BE2C (cell line): ENCODE data around the gene ATXN7L1.
A peak's percentile ranks its signal among the peaks of the same experiment; 100 is the strongest.

Experiments used
- DNase-seq: peaks from one replicate; pipeline ENCODE4 v3.0.0-alpha.2; 2020
- H3K27me3 ChIP-seq: fragments of 250-450 bp; sonication (Bioruptor Pico); 2 replicates; pipeline ENCODE4 v1.5.1; 2020; ENCODE audit warnings: mild to moderate bottlenecking
- H3K36me3 ChIP-seq: fragments of 250-450 bp; sonication (Bioruptor Pico); 2 replicates; pipeline ENCODE4 v1.5.1; 2020; ENCODE audit warnings: mild to moderate bottlenecking
- H3K4me1 ChIP-seq: fragments of 250-450 bp; sonication (Bioruptor Pico); 2 replicates; pipeline ENCODE4 v1.5.1; 2020
- H3K4me3 ChIP-seq: 2 replicates; pipeline ENCODE4 v1.5.1; 2011; ENCODE audit warnings: low read depth, low read length
- H3K9me3 ChIP-seq: fragments of 250-450 bp; sonication (Bioruptor Pico); 2 replicates; pipeline ENCODE4 v1.5.1; 2020
- TF ChIP-seq, protein P1 (sequence below): IDR thresholded peaks from 2 replicates; pipeline ENCODE4 v1.5.1; 2012; ENCODE audit warnings: mild to moderate bottlenecking, low read depth, low read length

Gene ATXN7L1

GRCh38 chr7:105677817-105678573, 198.4 kb downstream of the ATXN7L1 start:
- H3K27me3 ChIP-seq: no peaks in the 10 kb centered on the region
- peaks cover 34% of the 10 kb centered on the region for H3K4me1 ChIP-seq
- H3K9me3 ChIP-seq: no peaks in the 10 kb centered on the region
- H3K4me3 ChIP-seq: no peak overlapping the region
- no peak for DNase-seq
- TF ChIP-seq, protein P1, sequence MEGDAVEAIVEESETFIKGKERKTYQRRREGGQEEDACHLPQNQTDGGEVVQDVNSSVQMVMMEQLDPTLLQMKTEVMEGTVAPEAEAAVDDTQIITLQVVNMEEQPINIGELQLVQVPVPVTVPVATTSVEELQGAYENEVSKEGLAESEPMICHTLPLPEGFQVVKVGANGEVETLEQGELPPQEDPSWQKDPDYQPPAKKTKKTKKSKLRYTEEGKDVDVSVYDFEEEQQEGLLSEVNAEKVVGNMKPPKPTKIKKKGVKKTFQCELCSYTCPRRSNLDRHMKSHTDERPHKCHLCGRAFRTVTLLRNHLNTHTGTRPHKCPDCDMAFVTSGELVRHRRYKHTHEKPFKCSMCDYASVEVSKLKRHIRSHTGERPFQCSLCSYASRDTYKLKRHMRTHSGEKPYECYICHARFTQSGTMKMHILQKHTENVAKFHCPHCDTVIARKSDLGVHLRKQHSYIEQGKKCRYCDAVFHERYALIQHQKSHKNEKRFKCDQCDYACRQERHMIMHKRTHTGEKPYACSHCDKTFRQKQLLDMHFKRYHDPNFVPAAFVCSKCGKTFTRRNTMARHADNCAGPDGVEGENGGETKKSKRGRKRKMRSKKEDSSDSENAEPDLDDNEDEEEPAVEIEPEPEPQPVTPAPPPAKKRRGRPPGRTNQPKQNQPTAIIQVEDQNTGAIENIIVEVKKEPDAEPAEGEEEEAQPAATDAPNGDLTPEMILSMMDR: no peak
- H3K36me3 ChIP-seq: no peaks in the 10 kb centered on the region

DNA sequence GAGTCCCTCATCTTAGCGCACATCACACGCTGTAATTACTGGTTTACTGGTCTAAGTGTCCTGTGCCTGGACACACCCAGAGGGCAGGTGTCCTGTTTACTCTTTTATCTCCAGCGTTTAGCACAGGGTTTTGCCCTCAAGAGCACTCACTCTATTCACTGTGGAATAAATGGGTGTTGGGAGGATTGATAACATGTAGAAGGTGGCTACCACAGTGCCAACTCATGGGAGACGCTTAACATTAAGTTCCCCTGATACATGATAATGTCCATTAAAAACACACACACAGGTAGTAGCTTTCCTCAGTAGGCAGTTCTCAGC, 199.0 kb downstream of the ATXN7L1 start:
- Histone ChIP-seq H3K36me3 (no peaks in the 10 kb centered on the region), H3K4me3 (no peak overlapping the region), H3K4me1 (peaks cover 36% of the 10 kb centered on the region), H3K9me3 (no peaks in the 10 kb centered on the region), H3K27me3 (no peaks in the 10 kb centered on the region)
- DNase-seq: no peak
- TF ChIP-seq, protein P1: no peak

DNA sequence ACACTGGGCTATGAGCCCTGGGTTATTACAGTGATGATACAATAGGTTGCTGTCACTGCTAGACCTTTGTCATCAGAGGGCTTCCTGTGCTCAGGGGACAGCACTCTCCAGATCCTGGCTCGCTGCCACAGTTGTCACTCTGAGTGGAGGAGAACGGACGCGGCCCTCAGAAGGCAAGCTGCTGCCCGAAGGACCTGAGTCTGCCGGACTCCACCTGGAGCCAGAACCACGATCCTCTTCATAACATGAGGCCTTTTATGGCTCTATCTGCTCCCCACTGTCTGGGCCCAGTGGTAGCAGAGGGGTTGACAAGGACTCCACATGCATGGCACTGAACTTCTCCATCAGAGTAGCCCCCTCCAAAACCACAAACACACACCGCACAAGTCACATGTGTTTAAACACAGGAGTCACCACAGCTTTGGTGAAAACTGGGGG, 200.4 kb downstream of the ATXN7L1 start:
- H3K9me3 ChIP-seq: no peaks in the 10 kb centered on the region
- H3K36me3 ChIP-seq: no peaks in the 10 kb centered on the region
- H3K4me1 ChIP-seq: peaks cover 34% of the 10 kb centered on the region
- no peaks in the 10 kb centered on the region for H3K27me3 ChIP-seq
- peak; percentile 59 for DNase-seq
- TF ChIP-seq, protein P1: no peak
- no peak overlapping the region for H3K4me3 ChIP-seq

DNA sequence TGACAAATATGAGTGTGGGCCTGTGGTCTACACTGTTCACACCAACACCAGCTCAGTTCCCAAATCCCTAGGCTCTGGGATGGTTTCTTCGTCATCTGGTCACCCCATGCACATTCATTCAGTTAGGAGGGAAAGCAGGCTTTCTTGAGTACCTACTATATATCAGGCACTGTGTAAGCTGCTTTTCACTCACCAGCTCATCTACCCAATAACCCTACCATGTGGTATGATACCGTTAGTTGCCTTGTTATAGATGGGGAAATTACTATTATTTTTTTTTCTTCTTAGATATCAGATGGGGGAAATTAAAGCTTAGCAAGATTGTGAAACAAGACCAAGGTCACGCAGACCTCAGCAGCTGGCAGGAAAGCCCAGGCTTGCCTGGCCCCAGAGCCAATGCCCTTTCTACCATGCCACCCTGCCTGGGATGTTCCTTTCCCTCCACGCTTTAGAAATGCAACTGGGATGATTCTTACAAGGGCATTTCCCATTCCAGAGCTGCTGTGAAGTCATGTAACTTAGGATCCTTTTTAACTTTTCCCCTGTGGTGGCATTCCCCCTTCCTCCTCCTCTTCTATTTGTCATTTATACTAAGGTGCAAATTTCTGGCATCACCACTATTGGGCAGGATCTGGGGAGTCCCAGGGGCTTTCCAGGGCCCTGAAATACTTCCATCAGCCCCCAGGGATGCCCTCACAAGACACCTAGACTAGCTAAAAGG, 202.0 kb downstream of the ATXN7L1 start:
- peaks cover 34% of the 10 kb centered on the region for H3K4me1 ChIP-seq
- no peak for DNase-seq
- no peaks in the 10 kb centered on the region for H3K27me3 ChIP-seq

DNA sequence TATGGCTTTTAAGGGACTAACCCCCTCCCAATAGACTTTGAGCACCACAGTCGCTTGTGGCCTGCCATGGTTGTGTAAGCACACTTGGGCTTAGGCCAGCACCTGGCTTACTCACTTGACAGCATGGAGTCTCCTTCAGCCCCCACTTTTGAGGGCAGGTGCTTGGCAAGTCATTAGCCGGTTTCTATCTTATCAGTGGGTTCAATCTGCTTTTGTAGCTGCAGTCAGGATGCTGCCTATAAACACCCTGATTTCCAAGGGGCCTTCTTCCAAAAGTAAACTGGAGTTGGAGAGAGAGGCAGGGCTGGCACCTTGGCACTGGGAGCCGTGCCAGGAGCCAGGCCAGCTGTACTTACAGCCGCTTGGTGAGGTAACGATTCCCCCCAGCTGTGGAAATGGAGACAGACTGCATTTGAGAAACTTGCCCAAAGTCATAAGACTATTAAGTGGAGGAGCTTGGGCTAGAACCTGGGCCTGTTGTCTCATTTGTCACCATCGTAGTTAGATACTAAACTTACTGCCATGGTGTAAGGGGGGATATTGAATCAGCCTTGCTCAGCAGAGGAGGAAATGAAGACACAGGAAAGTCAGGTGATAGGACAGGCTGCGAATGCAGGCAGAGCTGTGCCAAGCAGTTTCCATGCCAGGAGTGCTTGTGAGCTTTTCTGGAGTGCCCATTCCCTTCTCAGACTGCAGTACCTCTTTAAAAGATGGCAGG, 202.9 kb downstream of the ATXN7L1 start:
- Histone ChIP-seq H3K36me3 (no peaks in the 10 kb centered on the region), H3K27me3 (no peaks in the 10 kb centered on the region), H3K4me1 (peaks cover 30% of the 10 kb centered on the region), H3K4me3 (no peak overlapping the region), H3K9me3 (no peaks in the 10 kb centered on the region)
- DNase-seq: peak; percentile 41
- TF ChIP-seq, protein P1: no peak

More for the DNA sequence above, 202.0 kb downstream of the ATXN7L1 start:
- no peaks in the 10 kb centered on the region for H3K9me3 ChIP-seq
- H3K36me3 ChIP-seq: no peaks in the 10 kb centered on the region
- H3K4me3 ChIP-seq: no peak overlapping the region
- TF ChIP-seq, protein P1: no peak
